ENCODE data around the gene SCARB1. TPM values are rescaled to one million over a fixed set of nuclear protein-coding genes. Genes with fewer than 3 reads are reported as not detected.
A peak's percentile ranks its signal among the peaks of the same experiment; 100 is the strongest.

The SCARB1 gene
- total RNA-seq, 2 donors from 2014 or later = 33.0 to 36.2 TPM

DNA sequence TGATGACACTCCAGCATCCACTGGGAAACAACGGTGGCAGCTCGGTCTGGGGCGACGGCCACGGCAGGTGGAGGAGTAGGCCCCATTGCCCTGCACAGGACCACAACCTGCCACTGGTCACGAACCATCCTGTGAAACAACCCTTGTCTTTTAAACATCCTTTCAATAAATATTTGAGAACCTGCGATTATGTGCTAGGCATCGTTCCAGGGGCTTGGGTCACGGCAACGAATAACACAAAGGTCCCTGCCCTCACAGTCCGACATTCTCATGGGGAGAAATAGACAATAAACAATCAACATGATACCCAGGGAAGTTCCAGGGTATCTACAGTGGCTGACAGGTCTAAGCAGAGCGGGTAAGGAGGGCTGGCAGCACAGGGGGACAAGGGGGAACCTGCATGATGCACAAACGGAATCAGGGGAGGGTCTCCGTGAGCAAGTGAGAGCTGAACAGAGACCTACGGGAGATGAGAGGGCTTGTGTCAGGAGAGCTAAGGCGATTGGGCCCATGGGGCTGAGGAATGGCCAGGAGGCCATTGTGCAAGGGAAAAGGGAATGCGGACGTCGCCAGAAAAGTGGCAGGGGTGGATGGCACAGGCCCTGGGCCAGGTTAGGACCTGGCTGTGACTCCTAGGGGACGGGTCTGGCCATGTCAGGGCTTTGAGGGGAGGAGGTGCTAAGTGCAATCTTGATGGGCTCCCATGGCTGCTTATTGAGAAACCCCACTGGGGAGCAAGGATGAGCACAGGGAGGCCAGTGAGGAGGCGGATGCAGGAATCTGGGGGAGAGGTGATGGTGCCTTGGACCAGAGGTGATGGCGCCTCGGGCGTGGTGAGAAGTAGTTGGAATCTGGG lies 9.7 kb downstream of the SCARB1 start:
- Histone ChIP-seq H3K27me3 (ENCODE audit: control insufficient read depth, insufficient read depth, low read length, poor library complexity, severe bottlenecking) (no peaks in the 10 kb centered on the region), H3K9me3 (ENCODE audit: control insufficient read depth, low read length) (no peaks in the 10 kb centered on the region), H3K4me1 (ENCODE audit: control insufficient read depth, insufficient read depth, low read length) (no peaks in the 10 kb centered on the region), H3K4me3 (ENCODE audit: low read length) (no peak overlapping the region), H3K27ac (ENCODE audit: low read depth, low read length) (no peak overlapping the region), H3K9ac (ENCODE audit: extremely low read depth, low read length, poor library complexity, severe bottlenecking) (no peak overlapping the region), H3K36me3 (ENCODE audit: control insufficient read depth, insufficient read depth, low read length) (no peaks in the 10 kb centered on the region)
- peaks cover 8% of the 10 kb centered on the region for H3K4me1 Mint-ChIP-seq
- WGBS, 2 experiments (ENCODE audit: insufficient coverage in 1 of 2, insufficient read length in 1 of 2) = 91 to 95% methylated on average over 14 to 24 of the region's 24 CpGs
- TF ChIP-seq, protein P1, sequence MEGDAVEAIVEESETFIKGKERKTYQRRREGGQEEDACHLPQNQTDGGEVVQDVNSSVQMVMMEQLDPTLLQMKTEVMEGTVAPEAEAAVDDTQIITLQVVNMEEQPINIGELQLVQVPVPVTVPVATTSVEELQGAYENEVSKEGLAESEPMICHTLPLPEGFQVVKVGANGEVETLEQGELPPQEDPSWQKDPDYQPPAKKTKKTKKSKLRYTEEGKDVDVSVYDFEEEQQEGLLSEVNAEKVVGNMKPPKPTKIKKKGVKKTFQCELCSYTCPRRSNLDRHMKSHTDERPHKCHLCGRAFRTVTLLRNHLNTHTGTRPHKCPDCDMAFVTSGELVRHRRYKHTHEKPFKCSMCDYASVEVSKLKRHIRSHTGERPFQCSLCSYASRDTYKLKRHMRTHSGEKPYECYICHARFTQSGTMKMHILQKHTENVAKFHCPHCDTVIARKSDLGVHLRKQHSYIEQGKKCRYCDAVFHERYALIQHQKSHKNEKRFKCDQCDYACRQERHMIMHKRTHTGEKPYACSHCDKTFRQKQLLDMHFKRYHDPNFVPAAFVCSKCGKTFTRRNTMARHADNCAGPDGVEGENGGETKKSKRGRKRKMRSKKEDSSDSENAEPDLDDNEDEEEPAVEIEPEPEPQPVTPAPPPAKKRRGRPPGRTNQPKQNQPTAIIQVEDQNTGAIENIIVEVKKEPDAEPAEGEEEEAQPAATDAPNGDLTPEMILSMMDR (conservative IDR thresholded peaks at IDR 0.05) = no peak
- H3K9me3 Mint-ChIP-seq = no peaks in the 10 kb centered on the region
- DNase-seq = peak; percentile 60
- peaks cover 7% of the 10 kb centered on the region for H3K36me3 Mint-ChIP-seq (ENCODE audit: low read depth)
- H3K27ac Mint-ChIP-seq = no peak overlapping the region
- no peaks in the 10 kb centered on the region for H3K27me3 Mint-ChIP-seq (ENCODE audit: insufficient read depth)
- H3K4me3 Mint-ChIP-seq = no peak overlapping the region

DNA sequence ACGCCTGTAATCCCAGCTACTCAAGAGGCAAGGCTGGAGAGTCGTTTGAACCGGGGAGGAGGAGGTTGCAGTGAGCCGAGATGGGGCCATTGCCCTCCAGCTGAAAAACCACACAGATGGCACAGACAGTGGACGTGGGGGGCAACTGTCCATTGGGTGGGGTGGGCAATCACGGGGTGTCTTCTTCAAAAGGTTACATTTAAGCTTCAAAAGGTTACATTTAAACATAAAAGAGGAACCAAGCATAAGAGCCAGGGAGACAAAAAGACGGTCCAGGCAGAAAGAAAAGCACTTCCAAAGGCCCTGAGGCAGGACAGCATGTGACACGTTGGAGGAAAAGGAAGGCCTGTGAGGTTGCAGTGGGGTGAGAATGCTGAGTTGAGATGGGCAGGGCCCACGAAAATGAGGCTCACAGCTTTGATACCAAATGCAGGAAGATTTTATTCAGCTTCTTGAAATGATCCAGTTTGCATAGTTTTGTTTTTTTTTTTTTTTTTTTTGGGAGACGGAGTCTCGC lies 10.7 kb downstream of the SCARB1 start:
- Mint-ChIP-seq H3K27me3 (ENCODE audit: insufficient read depth) (peaks cover 1% of the 10 kb centered on the region), H3K36me3 (ENCODE audit: low read depth) (peaks cover 12% of the 10 kb centered on the region), H3K27ac (no peak overlapping the region), H3K4me1 (peaks cover 8% of the 10 kb centered on the region), H3K9me3 (no peaks in the 10 kb centered on the region), H3K4me3 (no peak overlapping the region)
- Histone ChIP-seq H3K36me3 (ENCODE audit: control insufficient read depth, insufficient read depth, low read length) (no peaks in the 10 kb centered on the region), H3K4me1 (ENCODE audit: control insufficient read depth, insufficient read depth, low read length) (no peaks in the 10 kb centered on the region), H3K27ac (ENCODE audit: low read depth, low read length) (no peak overlapping the region), H3K9ac (ENCODE audit: extremely low read depth, low read length, poor library complexity, severe bottlenecking) (no peak overlapping the region), H3K4me3 (ENCODE audit: low read length) (no peak overlapping the region), H3K9me3 (ENCODE audit: control insufficient read depth, low read length) (no peaks in the 10 kb centered on the region), H3K27me3 (ENCODE audit: control insufficient read depth, insufficient read depth, low read length, poor library complexity, severe bottlenecking) (no peaks in the 10 kb centered on the region)
- TF ChIP-seq, protein P1 (conservative IDR thresholded peaks at IDR 0.05) = no peak
- no peak for DNase-seq
- 90 to 93% methylated on average over 5 to 11 of the region's 11 CpGs for WGBS, 2 experiments (ENCODE audit: insufficient coverage in 1 of 2, insufficient read length in 1 of 2)

GRCh38 chr12:124852329-124852831 lies 11.3 kb downstream of the SCARB1 start:
- Mint-ChIP-seq H3K4me3 (no peak overlapping the region), H3K36me3 (ENCODE audit: low read depth) (peaks cover 14% of the 10 kb centered on the region), H3K27me3 (ENCODE audit: insufficient read depth) (peaks cover 1% of the 10 kb centered on the region), H3K9me3 (no peaks in the 10 kb centered on the region), H3K27ac (no peak overlapping the region), H3K4me1 (peaks cover 8% of the 10 kb centered on the region)
- H3K4me3 ChIP-seq (ENCODE audit: low read length) = no peak overlapping the region
- H3K27me3 ChIP-seq (ENCODE audit: control insufficient read depth, insufficient read depth, low read length, poor library complexity, severe bottlenecking) = no peaks in the 10 kb centered on the region
- H3K36me3 ChIP-seq (ENCODE audit: control insufficient read depth, insufficient read depth, low read length) = no peaks in the 10 kb centered on the region
- 86% methylated on average over 11 to 13 of the region's 13 CpGs for WGBS, 2 experiments (ENCODE audit: insufficient coverage in 1 of 2, insufficient read length in 1 of 2)
- H3K4me1 ChIP-seq (ENCODE audit: control insufficient read depth, insufficient read depth, low read length) = no peaks in the 10 kb centered on the region
- no peak for DNase-seq
- no peak overlapping the region for H3K9ac ChIP-seq (ENCODE audit: extremely low read depth, low read length, poor library complexity, severe bottlenecking)
- TF ChIP-seq, protein P1 (conservative IDR thresholded peaks at IDR 0.05) = no peak
- H3K27ac ChIP-seq (ENCODE audit: low read depth, low read length) = no peak overlapping the region
- H3K9me3 ChIP-seq (ENCODE audit: control insufficient read depth, low read length) = no peaks in the 10 kb centered on the region

Measured in endodermal cell (in vitro differentiated cells).